CD4-positive, alpha-beta T cell treated with Interleukin-4 for 4 hours (primary cell): ENCODE data around the gene CEP43.

Source experiments
- DNase-seq: peaks from one replicate; pipeline ENCODE4 v3.0.0-alpha.2; 2020

The CEP43 gene

DNA sequence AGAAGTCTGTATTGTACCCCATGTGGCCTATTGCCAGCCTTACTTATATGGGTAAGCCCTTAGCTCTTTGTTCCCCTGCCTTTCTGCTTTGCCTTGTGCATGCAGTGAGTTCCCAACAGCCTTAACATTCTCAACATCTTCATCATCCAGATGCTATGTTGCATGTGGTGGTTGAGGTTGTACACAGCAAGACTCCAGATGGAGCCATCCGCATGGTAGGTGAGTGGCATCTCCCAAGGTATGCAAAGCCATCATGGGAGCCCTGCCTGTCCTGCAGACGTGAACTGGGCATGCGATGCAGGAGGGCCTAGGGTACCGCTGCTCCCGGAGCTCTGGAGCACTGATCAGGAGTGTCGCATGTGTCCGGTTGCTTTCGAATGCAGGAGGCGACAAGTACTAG is 16.1 kb downstream of the CEP43 start:
- DNase-seq = no peak

DNA sequence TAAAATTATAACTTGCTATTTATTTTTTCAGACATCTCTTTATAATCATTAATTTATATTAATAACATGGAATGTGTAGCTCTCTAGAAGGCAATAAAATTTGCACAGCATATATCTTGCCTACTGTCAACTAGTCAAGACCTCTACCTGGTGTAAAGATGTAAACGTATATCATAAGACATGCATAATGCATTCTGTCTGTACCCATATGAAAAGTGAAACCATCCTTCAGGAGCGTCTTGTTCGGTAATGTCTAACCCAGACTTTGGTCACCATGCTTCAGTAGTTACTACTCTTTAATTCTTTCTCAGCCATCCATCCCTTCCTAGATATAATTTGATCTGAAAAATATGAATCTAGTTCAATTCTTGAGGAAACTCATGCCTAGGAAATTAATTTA is 21.0 kb downstream of the CEP43 start:
- no peak for DNase-seq

DNA sequence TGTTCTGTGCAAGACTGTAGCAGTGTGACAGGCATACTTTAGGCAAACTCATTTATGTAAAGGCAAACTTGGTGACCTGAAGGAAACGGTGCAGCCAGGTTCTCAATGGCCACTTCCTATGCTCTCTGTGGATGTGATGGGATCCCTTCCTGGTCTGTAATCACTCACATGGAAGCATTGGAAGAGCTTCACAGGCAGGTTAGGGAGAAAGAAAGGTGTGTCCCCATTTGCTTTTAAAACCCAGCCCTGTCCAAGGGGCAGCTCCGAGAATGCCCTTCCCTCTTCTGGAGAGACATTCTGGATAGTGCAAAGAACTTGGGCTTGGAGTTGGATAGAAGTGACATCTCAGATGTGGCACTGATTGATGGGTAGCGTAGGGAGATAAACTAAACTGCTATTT is 28.1 kb downstream of the CEP43 start:
- no peak for DNase-seq

DNA sequence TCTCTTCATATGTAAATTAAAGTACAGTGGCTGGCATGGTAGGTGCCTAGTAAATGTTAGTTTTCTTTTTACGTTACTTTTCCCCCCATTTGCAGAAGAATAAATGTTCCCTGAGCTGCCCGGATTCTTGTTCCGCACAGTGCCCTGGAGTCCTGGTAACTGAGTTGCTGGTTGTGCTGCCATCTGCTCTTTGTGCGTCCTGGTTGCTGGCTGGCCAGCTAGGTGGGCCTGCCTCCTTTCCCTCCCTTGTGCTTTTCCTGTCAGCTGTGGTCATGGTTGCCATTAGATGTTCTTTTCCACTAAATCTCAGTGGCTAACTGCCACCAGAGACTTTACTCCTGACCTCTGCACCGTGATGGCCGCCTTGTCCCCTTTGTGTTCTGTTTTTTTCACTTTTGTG is 28.6 kb downstream of the CEP43 start:
- DNase-seq = no peak

DNA sequence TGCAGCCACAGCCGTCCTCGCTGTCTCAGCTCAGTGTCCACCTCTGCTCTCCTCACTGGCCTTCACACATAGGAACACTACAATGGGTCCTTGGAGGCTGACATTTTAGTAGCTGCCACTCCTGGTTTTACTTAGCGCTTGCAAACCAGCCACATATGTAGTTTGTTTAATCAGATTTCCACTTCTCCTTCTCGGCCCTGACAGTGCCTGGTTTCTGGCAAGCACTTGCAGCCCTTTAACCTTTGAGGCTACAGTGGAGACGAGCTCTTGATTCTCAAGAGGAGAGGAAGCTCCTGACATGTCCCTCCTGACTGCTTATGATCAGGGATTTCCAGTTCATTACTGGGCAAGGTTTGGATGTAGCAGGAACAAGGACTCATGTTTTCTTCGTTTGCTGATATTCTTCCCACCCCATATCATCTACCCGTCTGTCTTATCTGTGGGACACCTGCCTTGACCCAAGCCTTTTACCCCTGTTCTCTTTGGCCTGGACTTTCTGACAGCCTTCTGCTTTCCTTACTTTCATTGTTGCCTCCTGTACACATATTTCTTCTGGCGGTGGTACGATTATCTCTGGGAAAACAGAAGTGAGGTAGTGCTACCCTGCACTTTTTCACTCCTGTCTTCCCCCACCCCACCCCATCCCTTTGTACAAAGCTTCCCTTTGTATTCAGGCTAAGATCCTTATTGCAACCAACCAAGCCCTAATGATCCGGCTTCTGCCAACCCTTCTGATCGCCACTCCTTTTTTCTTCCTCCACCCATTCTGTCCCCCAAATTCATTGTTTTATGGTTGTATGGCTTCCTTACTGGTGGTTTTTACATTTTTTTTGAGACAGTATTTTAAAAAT is 31.2 kb downstream of the CEP43 start:
- no peak for DNase-seq

DNA sequence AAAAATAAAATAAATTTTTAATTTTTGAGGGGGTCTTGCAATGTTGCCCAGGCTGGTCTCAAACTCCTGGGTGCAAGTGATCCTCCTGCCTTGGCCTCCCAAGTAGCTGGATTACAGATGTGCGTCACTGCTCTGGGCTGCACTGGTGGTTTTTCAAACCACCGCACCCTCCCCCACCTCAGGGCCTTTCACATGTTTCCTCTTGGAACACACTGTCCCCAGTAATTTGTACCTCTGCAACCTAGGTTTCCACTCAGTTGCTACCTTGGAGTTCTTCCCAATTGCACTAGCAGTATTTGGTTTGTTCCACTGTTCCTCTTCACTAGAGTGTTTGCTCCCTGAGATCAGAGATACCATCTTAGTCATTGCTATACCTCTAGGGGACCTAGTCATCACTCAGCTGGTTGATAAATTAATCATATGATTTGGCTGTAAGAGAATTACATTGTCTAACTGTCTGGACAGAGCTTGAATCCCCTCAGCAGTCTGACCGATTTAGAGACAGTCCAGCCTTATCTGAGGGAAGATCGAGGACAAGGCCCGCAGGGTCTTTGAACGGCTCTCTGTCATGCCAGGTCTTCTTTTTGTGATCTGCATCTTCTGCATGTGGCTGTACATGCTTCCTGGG is 32.0 kb downstream of the CEP43 start:
- DNase-seq = no peak

DNA sequence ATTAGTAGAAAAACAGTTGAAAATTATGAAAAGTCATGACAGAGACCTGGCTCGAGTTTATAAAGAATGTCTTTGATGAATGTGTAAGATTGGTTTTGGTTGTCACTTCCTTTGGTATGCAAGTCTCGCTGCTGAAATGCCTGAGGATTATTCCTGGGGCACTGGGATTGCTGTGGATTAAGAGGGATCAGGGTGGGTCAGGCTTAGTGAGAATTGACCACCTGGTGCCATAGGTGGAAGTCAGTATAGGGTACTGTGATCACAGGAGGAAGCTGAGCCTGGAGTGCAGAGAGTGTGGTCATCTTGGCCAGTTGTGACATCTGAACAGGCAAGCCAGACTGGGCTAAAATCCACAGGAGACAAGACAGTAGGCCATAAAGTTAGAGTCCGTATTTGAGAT is 34.9 kb downstream of the CEP43 start:
- no peak for DNase-seq

DNA sequence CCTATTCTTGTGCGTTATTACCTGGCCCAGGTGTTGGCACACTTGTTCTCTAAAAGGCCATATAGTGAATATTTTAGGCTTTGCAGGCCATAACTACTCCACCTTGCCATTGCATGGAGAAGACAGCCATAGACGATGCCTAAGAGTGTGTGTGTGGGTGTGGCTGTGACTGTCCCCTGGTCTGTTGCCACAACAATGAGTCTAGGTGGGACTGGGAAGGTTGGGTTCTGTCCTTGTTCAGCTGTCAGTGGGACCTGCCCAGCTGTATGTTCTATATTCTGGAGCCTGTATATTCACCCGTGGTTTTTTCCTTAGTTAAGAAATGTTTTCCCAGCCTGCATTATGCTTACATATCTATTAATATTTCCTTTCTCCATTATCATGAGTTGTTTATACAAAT is 38.6 kb downstream of the CEP43 start:
- no peak for DNase-seq

DNA sequence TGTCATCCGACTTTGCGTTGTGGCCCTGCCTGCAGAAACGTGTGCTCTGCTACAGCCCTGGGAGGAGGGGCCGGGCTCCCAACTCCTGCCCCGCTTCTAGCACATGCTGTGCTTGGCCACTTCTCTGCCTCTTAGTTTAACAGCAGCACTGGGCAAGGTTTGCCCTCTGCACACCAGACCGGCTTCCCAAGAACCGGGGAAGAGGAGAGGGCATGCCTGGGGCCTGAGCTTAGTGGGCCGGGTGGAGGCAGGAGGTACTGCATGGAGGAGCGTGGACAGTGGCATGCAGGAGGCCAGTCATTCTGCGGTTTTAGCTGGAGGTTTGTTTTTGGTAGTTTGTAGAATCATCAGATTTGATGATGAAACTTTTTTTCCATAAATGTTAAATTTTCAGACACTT is 45.5 kb downstream of the CEP43 start:
- no peak for DNase-seq

DNA sequence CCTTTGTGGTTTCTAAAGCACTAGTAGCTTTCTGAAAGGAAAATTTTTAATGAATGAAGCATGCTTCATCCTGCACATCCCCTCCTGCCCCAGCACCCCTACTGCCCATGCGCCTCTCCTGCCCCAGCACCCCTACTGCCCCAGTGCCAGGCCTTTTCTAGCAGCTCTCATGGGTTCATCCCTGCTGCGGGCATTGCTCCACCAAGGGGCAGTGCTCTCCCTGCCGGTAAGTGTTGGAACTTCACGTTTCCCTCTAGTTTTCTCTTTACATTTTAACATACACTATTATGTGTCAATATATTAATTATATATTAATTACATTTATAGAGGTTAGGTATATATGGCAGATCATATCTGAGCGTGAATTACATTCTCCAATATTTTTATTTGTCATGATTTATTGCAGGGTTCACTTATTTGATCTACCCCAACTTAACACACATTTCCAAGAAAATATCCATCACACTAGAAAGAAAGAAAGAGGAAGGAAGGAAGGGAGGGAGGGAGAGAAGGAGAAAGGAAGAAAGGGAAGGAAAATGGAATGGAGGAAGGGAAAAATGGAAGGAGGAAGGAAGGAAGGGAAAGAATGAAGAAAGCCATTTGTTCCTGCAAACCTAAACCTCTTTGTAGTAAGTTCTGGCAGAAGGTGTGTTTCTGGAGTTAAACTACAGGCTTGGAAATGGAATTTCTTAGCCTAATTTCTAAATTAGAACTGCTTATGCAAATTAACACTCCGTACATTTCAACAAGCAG is 46.8 kb downstream of the CEP43 start:
- DNase-seq = no peak

DNA sequence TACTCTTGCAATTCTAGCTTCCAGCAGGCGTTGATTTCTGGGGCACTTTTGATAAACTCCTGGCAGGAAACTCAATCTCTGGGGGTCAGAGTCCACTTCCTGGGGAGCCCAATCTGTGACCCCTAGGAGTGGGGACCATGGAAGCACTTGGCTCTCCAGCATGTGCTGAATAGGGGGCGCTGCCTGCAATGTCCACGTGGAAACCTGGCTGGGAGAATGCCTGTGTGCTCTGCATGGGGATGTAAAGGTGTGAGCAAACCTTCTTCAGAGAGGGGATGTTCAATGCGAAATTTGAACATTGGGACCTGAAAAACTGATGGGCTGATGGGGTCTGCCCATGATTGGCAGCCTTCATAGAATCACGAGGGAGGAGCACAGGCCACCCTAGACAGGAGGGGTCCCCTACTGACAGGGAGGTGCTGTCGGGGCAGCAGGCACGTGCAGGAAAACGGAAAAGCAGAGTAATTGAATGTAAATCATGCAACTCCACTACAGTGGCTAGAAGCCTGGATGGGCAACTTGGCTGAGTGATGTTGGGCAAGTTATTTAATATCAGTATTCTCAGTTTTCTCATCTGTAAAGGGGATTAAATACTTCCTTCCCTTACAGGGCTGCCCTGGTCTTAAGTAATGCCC is 47.8 kb downstream of the CEP43 start:
- no peak for DNase-seq

DNA sequence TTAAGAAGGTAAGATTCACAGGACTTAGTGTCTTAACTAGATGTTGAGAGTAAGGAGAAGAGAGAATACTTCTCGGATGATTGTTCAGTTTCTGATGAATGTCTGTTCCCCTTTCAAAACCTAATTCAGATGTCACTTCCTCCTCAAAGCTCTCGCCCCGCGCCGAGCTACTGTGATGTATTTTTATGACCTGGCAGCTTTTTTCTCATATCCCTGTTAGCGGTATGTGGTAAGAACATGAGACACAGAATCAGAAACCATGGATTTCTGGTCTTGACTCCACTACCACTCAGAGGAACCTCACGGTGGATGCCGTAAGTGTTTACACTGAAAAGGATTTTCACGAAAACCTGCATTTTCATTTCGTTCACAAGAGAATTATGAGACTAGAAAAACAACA is 48.4 kb downstream of the CEP43 start:
- DNase-seq = peak; percentile 60
